ENCODE data around the gene PCCA. TPM values are rescaled to one million over a fixed set of nuclear protein-coding genes. Genes with fewer than 3 reads are reported as not detected.
"Not testable (repeated sequence)": the region's sequence is repeated elsewhere in the genome, so short reads cannot be mapped to it uniquely, and the experiment has no call there.

PCCA gene
- polyA plus RNA-seq, 3 donors from 2014 or later: 7.9 to 14.0 (median 11.4) TPM

DNA sequence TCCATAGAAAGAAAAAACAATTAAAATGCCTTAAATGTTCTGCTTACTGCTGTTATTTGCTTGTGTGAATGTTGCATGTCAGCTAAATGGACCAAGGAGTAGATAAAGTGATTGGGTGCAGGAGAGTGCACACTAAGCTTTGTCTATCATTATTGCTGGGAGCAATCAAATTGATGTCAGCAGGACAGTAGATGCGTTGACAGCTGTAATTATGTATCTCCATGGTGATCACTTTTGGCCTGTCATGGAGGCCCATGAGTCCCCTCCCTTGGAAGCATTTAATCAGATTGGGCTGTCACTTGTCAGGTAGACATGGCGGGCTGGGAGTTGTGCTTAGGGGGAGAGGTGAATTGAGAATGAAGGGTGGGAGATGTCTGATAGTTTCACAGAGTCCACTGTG is 215.3 kb downstream of the PCCA start:
- Mint-ChIP-seq H3K4me3 (no peak overlapping the region), H3K27ac (no peak overlapping the region), H3K27me3 (ENCODE audit: low read depth in 3 of 3) (no peaks in the 10 kb centered on the region), H3K4me1 (peaks cover 2 to 5% of the 10 kb centered on the region in 2 donors), H3K36me3 (peaks cover 5 to 14% (median 7%) of the 10 kb centered on the region in 3 donors), H3K9me3 (no peaks in the 10 kb centered on the region)
- no peak for DNase-seq

DNA sequence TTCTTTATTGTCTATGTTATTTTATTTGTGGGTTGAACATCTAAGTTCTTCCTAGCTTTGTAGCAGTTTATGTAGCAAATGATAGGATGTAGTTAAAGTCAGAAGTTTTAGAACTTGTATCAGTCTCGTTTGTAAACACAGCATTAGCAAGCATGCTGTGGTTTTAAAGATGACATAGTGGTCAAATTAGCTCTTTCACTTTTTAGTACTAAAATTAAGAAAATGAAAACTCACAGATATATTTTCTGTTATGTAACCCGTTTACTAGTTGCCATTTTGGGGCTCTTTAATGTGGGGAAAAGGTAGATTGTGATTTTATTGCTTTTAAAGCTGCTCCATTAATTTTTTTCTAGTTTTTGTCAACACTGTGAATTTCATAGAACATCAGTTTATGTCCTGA is 216.5 kb downstream of the PCCA start:
- Mint-ChIP-seq H3K27me3 (ENCODE audit: low read depth in 3 of 3) (no peaks in the 10 kb centered on the region), H3K36me3 (peaks cover 13 to 19% (median 15%) of the 10 kb centered on the region in 3 donors), H3K9me3 (no peaks in the 10 kb centered on the region), H3K27ac (peak overlapping the region in 1 of 6 donors; percentile 45), H3K4me3 (no peak overlapping the region), H3K4me1 (peaks cover 2 to 4% of the 10 kb centered on the region in 2 donors)
- DNase-seq: no peak

DNA sequence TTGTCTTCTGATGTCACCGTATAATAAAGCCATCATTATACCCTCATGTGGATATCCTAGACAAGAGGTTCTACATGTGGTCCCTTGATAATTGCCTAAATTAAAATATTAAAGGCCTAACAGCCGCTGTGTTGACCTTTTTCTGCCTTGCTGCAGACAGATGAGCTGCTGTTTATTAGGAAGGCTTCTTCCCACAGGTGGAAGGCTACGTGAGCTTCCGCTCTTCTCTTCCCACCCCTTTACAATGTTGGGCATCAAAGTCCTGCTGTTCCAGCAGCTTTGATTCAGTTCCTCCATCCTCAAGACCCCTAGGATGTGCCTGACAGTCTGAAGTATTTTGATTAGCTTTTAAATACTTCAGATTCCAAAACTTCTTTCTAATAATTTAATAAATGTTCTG is 217.1 kb downstream of the PCCA start:
- H3K9me3 Mint-ChIP-seq: no peaks in the 10 kb centered on the region
- H3K4me1 Mint-ChIP-seq: peaks cover 2 to 4% of the 10 kb centered on the region in 2 donors
- no peaks in the 10 kb centered on the region for H3K27me3 Mint-ChIP-seq (ENCODE audit: low read depth in 3 of 3)
- H3K36me3 Mint-ChIP-seq: peaks cover 14 to 19% (median 17%) of the 10 kb centered on the region in 3 donors
- peak overlapping the region in 1 of 6 donors; percentile 2 for H3K27ac Mint-ChIP-seq
- DNase-seq: no peak
- no peak overlapping the region for H3K4me3 Mint-ChIP-seq

DNA sequence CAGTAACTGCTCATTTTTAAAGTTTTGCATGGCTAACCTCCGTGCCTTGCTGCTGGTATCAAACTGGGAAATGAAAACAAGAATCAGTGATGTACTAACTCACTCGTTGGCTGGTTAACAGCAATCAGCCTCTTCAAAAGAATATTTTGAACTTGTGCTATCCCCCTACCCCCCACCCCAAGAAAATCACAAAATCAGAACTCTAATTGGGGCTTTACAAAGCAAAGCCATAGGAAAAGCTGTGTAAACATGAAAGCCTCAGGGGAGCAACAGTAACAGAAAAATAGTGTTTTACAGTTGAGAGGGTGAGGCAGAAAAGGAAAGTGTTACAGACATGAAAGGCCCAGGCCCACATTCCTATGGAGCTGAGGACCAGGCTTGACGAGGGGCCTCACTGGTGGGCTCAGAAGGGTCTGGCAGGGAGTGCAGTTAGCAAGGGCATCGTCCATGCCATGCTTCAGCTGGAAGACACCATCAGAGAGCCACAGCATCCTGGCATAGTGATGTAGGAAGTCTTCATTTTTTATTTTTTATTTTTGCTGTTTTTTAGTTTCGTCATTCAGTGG is 217.6 kb downstream of the PCCA start:
- Mint-ChIP-seq H3K27ac (peak overlapping the region in 2 of 6 donors; percentile 13 to 37), H3K36me3 (peaks cover 14 to 17% (median 15%) of the 10 kb centered on the region in 3 donors), H3K4me1 (peaks cover 2 to 4% of the 10 kb centered on the region in 2 donors), H3K9me3 (no peaks in the 10 kb centered on the region), H3K4me3 (no peak overlapping the region), H3K27me3 (ENCODE audit: low read depth in 3 of 3) (no peaks in the 10 kb centered on the region)
- DNase-seq: no peak

DNA sequence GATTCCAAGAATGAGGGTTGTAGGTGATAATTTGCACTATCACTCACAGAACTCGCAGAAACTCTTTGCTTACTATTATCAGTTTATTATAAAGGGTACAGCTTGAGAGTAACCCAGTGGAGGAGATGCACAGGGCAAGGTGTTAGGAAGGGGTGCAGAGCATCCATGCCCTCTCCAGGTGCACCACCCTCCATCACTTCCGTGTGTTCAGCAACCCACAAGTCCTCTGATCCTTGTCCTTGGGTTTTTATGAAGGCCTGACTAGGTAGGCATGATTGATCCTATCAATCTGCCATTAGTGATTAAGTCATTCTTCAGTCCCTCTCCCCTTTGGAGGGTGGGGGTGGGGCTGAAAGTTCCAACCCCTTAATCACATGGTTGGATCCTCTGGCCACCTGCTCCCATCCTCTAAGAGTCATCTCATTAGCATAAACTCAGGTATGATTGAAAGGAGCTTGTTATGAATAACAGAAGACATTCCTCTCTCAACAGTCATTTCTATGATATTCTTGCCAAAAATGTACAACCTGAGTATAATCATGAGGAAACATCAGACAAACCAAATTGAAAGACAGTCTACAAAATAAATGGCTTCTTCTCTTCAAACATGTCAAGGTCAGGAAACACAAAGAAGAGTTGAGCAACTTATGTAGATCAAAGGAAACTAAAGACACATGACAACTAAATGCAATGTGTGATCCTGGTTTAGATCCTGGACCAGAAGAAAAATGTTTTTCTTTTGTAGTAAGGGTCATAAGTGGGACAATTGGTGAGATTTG is 225.4 kb downstream of the PCCA start:
- H3K27ac Mint-ChIP-seq: peak overlapping the region in 2 of 6 donors; percentile 14 to 55
- no peak for DNase-seq
- H3K9me3 Mint-ChIP-seq: no peaks in the 10 kb centered on the region
- no peak overlapping the region for H3K4me3 Mint-ChIP-seq
- peaks cover 30 to 51% (median 50%) of the 10 kb centered on the region in 3 donors for H3K36me3 Mint-ChIP-seq
- no peaks in the 10 kb centered on the region for H3K4me1 Mint-ChIP-seq
- H3K27me3 Mint-ChIP-seq (ENCODE audit: low read depth in 3 of 3): peaks cover 2 to 3% (median 2%) of the 10 kb centered on the region in 3 donors

DNA sequence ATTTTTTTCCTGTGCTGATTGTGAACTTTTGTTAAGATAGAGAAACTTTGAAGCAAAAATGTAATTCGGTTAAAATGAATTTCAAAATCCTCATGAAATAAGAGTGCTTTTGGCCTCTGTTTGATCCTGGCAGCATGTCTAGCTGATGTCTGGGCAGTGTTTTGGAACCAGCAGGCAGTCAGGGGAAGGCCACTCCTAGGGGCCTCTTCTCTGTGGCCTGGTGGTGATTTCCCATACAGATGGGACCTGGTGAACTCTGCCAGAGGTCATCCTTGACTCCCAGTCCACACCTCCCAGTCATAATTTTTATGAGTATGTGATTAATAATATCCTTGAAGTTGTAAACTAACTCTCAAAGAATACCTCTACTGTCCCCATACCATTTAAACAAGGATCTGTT is 226.6 kb downstream of the PCCA start:
- H3K9me3 Mint-ChIP-seq: peaks cover 0 to 4% (median under 1%) of the 10 kb centered on the region in 6 donors
- no peak overlapping the region for H3K4me3 Mint-ChIP-seq
- peaks cover 26 to 48% (median 47%) of the 10 kb centered on the region in 3 donors for H3K36me3 Mint-ChIP-seq
- peak overlapping the region in 1 of 6 donors; percentile 20 for H3K27ac Mint-ChIP-seq
- no peak for DNase-seq
- H3K4me1 Mint-ChIP-seq: no peaks in the 10 kb centered on the region
- H3K27me3 Mint-ChIP-seq (ENCODE audit: low read depth in 3 of 3): peaks cover 2 to 3% (median 2%) of the 10 kb centered on the region in 3 donors

DNA sequence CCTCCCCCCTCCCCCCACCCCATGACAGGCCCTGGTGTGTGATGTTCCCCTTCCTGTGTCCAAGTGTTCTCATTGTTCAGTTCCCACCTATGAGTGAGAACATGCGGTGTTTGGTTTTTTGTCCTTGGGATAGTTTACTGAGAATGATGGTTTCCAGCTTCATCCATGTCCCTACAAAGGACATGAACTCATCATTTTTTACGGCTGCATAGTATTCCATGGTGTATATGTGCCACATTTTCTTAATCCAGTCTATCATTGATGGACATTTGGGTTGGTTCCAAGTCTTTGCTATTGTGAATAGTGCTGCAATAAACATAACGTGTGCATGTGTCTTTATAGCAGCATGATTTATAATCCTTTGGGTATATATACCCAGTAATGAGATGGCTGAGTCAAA is 229.6 kb downstream of the PCCA start:
- not testable (repeated sequence) for DNase-seq; H3K4me1 Mint-ChIP-seq; H3K27ac Mint-ChIP-seq; H3K9me3 Mint-ChIP-seq; H3K27me3 Mint-ChIP-seq (ENCODE audit: low read depth in 3 of 3); H3K4me3 Mint-ChIP-seq
- peaks cover 20 to 50% (median 42%) of the 10 kb centered on the region in 3 donors for H3K36me3 Mint-ChIP-seq

DNA sequence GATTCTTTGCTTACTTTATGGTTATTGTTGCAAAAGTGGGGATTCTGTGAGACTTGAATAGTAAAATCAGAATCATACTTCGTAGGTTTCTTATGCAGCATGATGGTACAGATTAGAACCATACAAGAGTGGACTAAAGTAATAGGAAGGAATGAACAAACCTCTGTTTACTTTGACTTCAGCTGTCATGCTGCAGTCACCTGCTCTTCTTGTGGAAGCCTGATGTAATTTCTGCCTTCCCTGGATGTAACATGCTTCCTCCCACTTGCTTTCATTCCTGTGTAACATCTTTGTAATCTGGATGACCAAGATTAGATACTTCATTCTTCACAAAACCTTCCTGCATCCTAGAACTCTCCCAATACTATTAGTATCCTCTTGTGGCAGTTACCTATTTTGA is 235.0 kb downstream of the PCCA start:
- Mint-ChIP-seq H3K4me3 (no peak overlapping the region), H3K4me1 (no peaks in the 10 kb centered on the region), H3K27ac (no peak overlapping the region), H3K9me3 (peaks cover 0 to 4% (median under 1%) of the 10 kb centered on the region in 6 donors), H3K36me3 (peaks cover 5 to 53% (median 51%) of the 10 kb centered on the region in 3 donors), H3K27me3 (ENCODE audit: low read depth in 3 of 3) (no peaks in the 10 kb centered on the region)
- no peak for DNase-seq

DNA sequence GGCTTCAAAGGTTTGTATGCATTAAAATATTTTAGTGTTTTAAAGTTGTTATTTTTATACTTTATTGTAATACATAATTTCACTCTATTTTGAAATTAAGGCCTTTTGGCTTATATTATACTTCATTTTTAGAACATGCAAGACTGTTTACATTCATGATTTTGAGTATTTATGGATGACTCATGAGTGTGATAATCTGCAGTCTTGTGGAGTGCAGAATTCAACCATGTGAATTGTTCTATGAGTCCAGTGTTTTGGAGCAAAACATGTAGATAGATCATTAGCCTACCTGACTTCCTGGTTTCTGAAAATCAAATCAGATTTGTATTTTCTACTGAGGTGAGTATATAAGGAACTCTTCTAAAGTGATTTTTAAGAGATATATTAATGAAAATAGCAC is 241.8 kb downstream of the PCCA start:
- Mint-ChIP-seq H3K27ac (no peak overlapping the region), H3K4me1 (no peaks in the 10 kb centered on the region), H3K27me3 (ENCODE audit: low read depth in 3 of 3) (no peaks in the 10 kb centered on the region), H3K36me3 (peaks cover 30 to 61% (median 61%) of the 10 kb centered on the region in 3 donors), H3K9me3 (peaks cover 0 to 12% (median 4%) of the 10 kb centered on the region in 6 donors), H3K4me3 (no peak overlapping the region)
- no peak for DNase-seq

DNA sequence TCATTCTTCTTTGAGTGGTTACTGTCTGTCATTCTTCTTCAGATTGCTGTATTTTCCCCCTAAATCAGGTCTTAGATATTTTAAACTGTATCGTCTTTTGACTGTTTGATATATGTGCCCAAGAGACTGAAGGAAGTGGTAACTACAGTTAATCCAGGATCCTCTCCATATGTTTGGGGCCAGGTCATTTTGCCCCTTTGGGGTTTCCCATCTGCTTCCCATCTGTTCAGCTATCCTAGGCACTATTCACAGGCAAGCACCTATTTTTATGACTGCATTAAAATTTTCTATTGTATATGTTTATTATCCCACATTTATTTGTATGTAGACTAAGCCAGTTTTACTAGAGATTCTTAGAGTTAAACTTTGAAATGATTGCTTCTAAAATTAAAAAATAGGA is 244.2 kb downstream of the PCCA start:
- Mint-ChIP-seq H3K4me3 (no peak overlapping the region), H3K4me1 (no peaks in the 10 kb centered on the region), H3K9me3 (peaks cover 0 to 12% (median 4%) of the 10 kb centered on the region in 6 donors), H3K27me3 (ENCODE audit: low read depth in 3 of 3) (no peaks in the 10 kb centered on the region), H3K27ac (no peak overlapping the region), H3K36me3 (peaks cover 34 to 49% (median 47%) of the 10 kb centered on the region in 3 donors)
- no peak for DNase-seq

DNA sequence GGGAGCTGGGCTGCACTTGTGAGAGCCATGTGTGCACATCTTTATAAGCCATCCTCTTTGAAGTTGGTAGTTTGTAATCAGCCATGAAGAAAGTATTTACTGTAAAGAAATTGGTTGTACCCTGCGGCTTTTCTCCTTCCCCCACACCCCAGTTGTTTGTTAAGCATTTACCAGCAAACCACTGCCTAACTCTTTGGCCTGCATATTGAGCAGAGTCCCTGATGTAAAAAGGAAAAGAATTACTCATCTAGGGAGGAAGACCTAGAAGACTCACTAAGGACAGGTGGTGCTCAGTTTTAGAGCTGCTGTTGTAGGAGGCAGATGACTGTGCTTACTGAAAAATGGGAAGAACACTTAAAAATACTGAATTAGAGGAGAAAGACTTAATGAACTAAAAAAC is 245.3 kb downstream of the PCCA start:
- H3K27ac Mint-ChIP-seq: no peak overlapping the region
- no peaks in the 10 kb centered on the region for H3K27me3 Mint-ChIP-seq (ENCODE audit: low read depth in 3 of 3)
- H3K9me3 Mint-ChIP-seq: peaks cover 0 to 12% (median 4%) of the 10 kb centered on the region in 6 donors
- H3K4me1 Mint-ChIP-seq: no peaks in the 10 kb centered on the region
- H3K4me3 Mint-ChIP-seq: no peak overlapping the region
- no peak for DNase-seq
- peaks cover 34 to 45% (median 44%) of the 10 kb centered on the region in 3 donors for H3K36me3 Mint-ChIP-seq

DNA sequence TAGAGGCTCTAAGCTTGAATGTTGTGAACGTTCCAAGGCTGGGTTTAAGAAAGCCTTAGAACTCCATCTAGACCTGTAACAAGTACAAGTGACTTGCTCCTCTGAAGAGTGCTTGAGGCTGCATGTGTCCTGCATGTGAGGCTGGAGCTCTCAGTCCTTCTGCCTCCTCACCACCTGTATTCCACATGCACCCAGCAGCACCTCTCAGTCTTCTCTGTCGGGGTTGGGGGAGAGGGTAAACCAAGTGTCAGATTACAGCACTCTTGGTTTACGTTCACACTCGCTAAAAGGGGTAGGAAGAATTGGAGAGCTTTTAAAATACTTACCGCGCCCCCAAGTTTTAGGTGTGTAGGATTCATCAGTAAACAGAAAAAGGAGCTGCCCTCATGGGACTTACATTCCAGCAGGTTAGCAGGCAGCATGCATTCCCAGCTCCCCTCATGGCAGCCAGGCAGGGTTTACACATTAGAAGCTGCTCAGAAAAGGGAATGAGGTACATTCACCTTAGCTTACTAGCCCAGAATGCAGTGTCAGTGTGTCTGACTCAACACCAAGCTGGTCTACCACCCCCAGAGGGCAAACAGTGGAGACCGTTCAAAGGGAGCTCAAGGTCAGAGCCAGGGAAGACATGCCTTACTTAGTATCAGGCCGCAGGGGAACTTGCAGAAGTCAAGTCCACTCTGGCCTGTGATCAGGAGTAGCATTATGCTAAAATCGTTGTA is 248.1 kb downstream of the PCCA start:
- peaks cover 0 to 12% (median 4%) of the 10 kb centered on the region in 6 donors for H3K9me3 Mint-ChIP-seq
- H3K4me1 Mint-ChIP-seq: peaks cover 12 to 20% of the 10 kb centered on the region in 2 donors
- H3K27ac Mint-ChIP-seq: no peak overlapping the region
- no peak overlapping the region for H3K4me3 Mint-ChIP-seq
- peaks cover 27 to 38% (median 34%) of the 10 kb centered on the region in 3 donors for H3K36me3 Mint-ChIP-seq
- DNase-seq: no peak
- H3K27me3 Mint-ChIP-seq (ENCODE audit: low read depth in 3 of 3): no peaks in the 10 kb centered on the region

DNA sequence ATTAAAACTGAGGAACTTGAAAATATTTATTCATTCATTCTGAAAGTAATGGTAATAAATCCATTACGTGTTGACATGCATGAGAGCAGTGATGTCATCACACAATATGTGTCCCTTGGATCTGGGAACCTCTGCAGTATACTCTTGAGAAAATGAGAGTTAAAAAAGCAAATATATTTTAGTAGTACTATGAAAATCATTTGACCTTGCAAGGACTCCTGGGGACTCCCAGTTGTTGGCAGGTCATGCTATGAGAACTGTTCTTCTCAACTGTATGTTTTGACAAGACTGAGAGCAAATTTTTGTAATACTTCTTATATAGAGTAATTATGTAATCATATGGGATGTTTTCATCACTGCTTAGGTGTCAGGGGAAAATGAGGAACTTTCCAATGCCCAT is 249.4 kb downstream of the PCCA start:
- H3K27ac Mint-ChIP-seq: no peak overlapping the region

More for the DNA sequence above, 249.4 kb downstream of the PCCA start:
- no peak overlapping the region for H3K4me3 Mint-ChIP-seq
- H3K4me1 Mint-ChIP-seq: peaks cover 12 to 20% of the 10 kb centered on the region in 2 donors
- no peaks in the 10 kb centered on the region for H3K27me3 Mint-ChIP-seq (ENCODE audit: low read depth in 3 of 3)
- H3K9me3 Mint-ChIP-seq: peaks cover 0 to 12% (median 4%) of the 10 kb centered on the region in 6 donors
- DNase-seq: no peak
- H3K36me3 Mint-ChIP-seq: peaks cover 19 to 28% (median 26%) of the 10 kb centered on the region in 3 donors
